RPMI8226 (cell line): Measurements from ENCODE around the gene PARD6G.
"Not testable (repeated sequence)": the region's sequence is repeated elsewhere in the genome, so short reads cannot be mapped to it uniquely, and the experiment has no call there.

ENCODE experiments used
- DNase-seq: peaks from one replicate; pipeline ENCODE4 v3.0.0-alpha.2; 2015

Gene PARD6G

DNA sequence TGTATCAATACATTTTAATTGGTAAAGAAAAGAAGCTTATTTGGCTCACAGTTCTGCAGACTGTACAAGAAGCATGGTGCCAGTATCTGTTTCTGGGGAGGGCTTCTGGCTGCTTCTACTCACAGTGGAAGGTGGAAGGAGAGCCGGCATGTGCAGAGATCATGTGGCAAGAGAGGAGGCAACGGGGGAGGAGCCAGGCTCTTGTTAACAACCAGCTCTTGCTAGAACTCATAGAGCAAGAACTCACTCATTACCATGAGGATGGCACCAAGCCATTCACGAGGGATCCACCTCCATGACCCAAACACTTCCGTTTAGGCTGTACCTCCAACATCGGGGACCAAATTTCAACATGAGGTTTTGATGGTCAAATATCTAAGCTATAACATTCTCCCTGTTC is 7.5 kb downstream of the PARD6G start:
- no peak for DNase-seq

DNA sequence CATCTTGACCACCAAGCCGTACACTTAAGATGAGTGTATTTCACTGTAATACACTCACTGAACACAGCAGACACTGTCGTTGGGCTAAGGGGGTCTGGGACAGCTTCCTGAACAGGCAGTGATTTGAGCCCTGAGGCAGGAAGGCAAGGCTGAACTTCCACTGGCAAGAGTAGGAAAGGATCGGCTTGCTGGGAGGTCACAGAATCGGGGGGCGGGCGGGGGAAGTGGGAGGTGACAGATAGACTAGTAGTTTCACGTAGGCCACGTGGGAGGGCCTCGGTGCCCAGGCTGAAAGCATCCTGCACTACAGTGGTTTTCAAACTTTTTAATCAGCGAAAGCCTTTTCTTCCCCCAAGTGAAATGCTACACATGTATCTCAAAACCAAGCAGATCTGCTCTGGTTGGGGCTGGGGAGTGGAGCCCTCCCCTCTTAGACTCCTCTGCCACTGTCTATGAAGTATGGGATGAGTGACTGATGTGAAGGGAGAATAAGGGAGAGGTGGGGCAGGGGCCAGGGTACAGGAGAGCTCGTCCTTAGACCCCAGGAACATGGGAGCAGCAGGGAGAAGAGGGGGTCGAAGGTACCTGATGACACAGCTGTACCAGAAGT is 8.6 kb downstream of the PARD6G start:
- DNase-seq: no peak

DNA sequence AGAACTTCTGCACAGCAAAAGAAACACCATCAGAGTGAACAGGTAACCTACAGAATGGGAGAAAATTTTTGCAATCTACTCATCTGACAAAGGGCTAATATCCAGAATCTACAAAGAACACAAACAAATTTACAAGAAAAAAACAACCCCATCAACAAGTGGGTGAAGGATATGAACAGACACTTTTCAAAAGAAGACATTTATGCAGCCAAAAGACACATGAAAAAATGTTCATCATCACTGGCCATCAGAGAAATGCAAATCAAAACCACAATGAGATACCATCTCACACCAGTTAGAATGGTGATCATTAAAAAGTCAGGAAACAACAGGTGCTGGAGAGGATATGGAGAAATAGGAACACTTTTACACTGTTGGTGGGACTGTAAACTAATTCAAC is 9.8 kb downstream of the PARD6G start:
- DNase-seq: not testable (repeated sequence)

DNA sequence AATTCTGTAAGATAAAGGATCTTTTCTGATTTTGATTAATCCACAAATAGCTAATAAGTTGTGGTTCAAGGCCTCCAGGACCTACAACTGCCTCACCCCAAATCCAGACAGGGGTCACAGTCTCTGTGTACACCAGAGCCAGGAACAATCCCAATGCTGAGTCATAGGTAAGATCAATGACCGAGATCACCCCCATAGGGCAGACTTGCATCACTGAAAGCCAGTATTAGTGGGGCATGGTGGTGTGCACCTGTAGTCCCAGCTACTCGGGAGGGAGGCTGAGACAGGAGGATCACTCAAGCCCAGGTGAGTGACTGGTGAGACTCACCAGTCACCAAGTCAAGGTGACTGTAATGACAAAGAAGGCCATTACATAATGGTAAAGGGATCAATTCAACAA is 12.9 kb downstream of the PARD6G start:
- no peak for DNase-seq

DNA sequence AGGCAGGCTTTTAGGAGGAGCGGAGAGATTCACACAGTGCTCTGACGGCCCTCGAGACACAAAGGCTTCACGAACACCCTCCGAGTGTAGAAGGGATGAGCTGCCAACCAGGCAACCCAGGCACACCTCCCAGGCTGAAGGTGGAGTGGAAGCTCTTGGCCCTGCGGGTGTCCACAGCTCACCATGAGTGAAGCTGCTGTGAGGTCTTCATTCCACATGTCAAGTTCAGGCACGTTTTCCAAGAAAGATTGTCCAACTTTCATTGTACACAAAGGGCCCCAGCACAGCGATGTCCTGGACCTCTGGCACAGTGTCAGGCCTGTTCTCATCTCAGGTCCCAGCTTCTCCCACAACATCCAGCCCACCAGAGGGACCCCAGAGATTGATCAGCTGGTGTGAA is 13.4 kb downstream of the PARD6G start:
- DNase-seq: no peak

DNA sequence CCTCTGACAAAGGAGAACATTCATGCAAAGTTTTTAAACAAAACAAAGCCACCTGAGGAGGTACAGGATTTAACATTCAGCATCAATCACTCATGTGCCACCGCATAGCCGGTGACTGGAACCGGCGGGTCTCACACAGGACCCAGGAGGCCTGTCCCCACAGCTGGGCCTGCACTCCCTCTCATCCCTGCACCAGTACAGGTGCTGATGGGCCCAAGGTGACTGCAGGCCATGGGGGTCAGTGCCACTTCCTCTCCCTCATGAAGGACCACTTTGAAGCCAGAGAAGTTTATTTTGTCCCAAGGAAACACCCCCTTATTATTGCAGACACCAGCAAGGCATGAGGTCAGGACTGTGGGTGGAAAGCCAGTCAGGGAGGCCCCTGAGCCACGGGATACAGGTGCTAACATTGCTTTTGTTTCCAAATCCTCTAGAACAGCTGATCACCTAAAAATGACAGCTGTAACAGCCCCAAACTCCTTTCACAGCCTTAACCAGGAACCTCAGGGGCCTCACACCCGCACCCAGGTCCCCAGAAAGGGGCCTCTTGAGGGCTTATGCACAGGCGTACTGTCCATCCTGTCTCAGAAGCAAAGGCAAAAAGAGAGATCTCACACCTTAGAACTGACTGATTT is 14.0 kb downstream of the PARD6G start:
- no peak for DNase-seq

DNA sequence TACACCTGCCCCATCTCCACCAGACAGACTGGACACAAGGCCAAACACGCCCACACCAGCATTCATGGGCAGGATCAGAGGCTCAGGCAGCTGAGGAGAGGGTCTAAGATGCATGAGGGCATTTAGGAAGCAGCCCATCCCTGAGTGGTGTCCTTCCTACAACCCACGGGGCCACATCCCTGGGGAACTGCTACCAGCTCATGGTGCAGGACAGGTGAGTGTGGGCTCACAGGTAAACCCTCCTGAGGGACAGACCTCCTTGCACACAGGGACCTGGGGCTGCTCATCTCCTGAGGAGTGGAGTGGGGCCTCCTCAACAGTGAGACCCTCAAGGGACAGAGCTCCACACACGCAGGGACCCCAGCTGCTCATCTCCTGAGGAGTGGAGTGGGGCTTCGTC is 14.6 kb downstream of the PARD6G start:
- no peak for DNase-seq

DNA sequence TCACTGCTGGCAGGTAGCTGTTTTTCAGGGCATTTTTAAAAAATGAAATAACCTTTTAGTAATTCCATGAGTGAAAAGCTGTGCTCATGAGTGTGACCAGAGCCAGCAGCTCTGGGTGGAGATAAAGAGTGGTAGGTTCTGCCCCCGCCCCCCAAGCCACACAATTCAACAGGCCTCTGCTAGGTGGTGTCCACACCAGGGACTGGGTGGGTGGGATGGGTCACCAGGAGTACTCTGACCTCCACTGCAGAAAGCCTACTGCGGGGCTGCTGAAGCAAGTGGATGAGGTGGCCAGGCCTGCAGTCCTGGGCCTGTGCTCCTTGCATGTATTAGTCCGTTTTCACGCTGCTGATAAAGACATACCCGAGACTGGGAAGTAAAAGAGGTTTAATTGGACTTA is 15.3 kb downstream of the PARD6G start:
- no peak for DNase-seq

DNA sequence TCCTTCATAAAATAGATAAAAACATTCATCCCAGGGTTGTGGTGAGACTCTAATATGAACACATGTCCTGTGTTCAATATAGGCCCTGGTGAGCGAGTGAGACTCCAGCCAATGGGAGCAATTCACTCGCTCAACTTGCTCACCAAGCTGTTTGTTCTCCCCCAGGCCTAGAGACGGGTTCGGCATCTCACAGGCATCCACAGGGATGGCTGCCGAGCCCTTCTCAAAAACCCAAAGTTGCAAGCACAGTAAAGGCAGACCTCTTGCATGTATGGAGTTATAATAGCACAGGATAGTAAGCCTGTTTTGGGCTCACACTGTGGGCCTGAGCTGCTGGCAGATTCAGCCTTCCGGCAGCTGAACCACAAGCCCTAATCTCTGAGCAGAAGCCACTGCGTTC is 15.7 kb downstream of the PARD6G start:
- DNase-seq: no peak

DNA sequence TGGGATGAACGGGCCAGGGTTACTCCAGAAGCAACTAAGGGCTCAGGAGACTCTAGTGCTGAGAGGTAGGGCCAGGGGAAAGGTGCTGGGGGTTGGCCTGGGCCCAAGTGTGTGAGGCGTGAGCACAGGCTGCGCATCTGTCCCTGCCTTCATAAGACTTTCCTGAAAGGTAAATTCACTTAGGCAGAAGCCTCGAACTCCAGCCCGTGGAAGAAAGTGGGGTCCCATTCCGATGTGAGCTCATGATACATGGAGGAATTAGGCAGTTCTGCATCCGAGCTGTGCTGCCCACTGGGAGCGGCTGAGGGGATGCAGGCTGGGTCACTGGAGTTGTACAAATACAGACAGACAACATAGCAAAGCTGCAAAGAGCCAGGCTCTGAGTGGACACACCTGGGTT is 16.2 kb downstream of the PARD6G start:
- no peak for DNase-seq

DNA sequence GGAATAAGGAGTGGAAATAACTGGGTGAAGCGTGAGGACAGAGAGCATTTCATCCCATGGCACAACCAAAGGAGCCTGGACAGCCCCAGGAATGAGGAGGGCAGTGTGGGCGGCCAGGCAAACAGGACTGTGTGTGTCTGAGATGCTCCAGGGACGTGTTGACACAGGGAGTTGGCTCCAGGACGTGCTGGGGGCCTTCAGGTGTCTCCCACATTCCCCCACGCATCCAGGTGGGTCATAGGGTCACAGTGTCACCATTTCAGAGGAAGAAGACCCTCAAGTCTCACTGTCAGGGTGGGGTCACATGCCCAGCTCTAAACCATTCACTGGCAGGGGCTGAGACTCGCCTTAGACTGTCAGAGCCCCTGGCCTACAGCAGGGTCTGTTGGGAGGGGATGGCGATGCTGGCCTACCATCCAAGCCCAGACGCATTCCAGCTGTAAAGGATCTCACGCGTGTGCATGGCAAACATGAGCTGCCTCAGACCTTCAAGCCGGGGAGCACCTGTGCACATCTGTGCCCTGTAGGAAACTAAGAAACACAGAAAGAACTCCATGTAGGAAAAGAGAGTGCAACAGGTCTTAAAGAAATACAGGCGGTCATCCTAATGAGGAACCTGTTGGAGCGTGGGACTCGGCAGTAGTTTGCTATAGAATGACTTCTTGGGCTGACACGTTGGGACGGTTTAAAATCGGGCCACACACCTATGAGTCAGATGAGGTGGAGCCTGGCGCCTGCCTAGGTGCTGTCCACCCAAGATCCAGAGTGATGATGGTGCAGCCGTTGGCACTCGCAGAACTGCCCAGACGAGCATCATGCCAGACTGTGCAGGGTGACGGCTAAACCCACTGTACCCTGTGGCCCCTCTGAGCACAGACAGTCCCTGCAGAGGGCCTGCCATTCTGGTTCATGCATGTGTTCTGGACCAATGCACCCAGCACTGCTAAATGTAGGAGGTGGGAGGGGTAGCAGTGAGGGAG is 17.3 kb downstream of the PARD6G start:
- DNase-seq: no peak

DNA sequence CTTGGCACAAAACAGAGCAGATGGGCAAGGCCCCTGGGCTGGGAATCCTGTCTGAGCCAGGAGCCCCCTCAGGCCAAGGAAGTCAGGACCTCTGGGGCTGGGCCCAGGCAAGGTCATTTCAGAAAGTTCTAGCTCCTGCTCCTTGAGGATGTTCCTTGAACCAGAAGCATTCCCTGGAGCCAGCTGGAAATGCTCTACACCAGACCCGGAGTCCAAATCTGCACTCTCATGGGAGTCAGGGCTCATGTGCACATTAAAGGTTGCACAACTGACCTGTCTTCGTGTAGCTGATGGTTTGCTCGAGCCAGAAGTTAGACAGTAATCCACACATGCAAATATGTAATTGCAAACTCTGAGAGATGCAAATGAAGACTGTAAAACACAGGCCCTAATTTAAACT is 18.0 kb downstream of the PARD6G start:
- DNase-seq: no peak

DNA sequence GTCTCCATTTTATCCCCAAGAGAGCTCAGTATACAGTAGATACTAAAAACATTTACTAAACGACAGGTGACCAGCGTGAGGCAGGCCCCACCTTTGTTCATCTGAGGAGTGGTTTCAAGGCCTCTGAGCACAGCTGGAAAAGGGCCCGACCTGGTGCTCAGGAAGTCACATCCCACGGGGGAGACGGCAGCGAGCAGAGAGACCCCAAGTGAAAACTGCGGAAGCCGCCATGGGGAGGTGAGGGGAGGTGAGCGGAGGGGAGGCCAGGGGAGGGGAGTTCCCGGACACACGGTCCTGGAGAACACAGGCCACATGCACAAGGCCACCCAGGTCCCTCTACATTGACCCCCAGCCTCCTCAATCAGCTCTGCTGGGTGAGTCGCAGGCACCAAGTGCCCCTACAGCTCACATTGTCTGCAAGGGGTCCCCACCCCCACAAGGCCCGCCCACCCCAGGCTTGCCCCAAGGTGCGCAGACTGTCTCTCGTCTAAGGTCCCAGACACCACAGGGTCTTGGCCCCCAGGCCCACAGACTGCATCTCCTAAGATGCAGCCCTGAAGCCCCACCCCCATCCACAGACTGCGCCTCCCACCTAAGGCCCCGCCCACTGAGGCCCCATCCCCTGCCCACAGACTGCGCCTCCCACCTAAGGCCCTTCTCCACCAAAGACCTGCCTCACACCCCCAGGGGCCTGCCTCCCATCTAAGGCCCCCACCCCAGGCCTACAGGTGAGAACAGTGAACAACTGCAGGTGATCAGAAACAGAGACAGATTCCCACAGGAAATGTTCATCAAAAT is 19.1 kb downstream of the PARD6G start:
- DNase-seq: no peak

DNA sequence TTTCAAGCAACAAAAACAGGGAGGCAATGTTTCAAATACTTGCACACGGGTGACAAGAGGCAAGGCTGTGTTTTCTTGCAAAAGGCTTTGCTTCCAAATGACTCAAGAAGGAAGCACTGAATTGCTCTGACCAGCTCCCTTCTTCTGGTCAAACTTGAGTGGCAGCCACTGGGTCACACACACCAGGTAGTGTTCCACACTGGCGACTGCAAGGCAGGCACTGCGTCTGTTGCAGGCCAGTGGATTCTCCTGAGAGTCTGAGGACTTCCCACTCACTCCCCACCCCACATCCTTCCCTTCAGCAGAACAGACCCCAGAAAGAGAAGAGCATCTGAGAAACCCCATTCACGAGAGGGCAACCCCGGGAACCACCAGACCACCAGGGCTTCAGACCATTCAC is 19.8 kb downstream of the PARD6G start:
- DNase-seq: no peak

DNA sequence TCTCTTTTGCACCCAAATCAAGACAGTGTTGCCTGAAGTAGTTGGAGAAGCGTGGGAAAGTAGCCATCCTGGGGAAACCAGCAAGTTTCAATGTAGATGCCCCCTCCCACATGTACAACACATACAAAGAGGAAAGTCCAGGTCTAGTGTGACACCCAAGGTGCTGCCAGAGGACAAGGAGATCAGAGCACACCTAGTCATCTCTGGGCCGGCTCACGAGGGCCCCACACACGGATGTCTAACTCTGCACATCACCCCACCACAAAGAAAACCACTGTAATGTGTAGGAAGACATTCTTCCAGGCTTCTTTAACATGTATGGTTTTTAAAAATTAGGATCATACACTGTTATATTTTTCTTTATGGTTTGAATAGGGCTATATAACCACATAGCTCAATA is 21.6 kb downstream of the PARD6G start:
- no peak for DNase-seq

DNA sequence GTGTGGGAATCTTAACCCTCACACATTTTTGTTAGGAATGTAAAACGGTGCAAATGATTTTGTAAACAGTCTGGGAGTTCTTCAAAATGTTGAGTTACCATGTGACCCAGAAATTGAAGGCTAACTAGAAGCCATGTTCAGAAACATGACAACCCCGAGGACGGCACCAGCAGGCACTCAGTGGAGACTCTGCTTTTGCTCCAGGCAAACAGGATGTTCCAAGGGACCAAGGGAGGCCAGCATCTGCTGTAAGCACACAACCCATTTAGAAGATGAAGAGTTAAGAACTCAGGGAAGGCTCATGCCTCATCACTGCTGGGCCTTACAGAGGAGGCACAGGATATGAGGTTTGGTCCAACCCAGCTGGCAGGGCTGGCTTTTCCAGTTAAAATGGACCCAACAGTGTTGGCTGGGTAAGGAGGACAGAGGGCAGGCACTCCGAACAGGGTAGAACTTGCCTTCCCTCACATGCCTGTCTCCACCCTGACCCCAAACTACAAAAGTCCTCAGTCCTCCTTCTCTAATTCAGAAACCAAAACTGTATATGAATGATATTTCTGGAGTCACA is 23.6 kb downstream of the PARD6G start:
- no peak for DNase-seq

DNA sequence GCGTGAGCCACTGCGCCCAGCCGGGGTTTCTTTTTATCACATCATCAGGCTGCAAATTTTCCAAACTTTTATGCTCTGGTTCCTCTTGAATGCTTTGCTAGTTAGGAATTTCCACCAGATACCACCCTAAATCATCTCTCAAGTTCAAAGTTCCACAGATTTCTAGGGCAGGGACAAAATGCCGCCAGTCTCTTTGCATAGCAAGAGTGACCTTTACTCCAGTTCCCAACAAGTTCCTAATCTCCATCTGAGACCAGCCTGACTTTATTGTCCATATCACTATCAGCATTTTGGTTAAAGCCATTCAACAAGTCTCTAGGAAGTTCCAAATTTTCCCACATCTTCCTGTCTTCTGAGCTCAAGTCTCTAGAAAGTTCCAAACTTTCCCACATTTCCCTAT is 27.8 kb downstream of the PARD6G start:
- DNase-seq: not testable (repeated sequence)

DNA sequence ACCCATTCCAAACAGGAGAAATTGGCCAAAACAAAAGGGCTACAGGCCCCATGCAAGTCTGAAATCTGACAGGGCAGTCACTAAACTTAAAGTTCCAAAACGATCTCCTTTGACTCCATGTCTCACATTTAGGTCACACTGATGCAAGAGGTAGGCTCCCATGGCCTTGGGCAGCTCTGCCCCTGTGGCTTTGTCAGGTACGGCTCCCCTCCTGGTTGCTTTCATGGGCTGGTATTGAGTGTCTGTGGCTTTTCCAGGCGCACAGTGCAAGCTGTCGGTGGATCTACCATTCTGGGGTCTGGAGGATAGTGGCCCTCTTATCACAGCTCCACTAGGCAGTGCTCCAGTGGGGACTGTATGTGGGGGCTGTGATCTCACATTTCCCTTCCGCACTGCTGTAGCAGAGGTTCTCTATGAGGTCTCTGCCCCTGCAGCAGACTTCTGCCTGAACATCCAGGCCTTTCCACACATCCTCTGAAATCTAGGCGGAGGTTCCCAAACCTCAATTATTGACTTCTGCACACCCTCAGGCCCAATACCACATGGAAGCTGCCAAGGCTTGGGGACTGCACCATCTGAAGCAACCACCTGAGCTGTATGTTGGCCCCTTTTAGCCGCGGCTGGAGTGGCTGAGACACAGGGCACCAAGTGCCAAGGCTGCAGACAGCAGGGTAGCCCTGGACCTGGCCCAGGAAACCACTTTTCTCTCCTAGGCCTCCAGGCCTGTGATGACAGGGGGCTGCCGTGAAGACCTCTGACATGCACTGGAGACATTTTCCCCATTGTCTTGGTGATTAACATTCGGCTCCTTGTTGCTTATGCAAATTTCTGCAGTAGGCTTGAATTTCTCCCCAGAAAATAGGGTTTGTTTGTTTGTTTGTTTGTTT is 28.7 kb downstream of the PARD6G start:
- no peak for DNase-seq

DNA sequence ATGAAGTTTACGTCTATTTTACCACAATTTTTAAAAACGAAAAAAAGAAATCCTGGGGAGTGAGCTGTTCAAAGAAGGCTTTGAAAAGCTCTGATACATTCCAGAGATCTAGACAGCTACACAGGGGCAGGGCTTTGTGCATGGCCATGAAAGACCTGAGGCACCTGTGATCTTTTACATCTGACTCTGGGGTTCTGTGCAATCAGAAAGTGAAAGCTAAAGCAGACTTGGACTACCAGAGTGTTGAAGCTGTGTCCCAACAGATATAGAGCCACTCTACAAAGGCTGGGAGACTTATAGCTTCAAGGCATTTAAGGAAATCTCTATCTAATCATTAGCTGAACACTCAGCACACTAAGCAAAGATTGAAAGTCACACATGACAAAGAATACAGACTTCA is 34.1 kb downstream of the PARD6G start:
- no peak for DNase-seq

DNA sequence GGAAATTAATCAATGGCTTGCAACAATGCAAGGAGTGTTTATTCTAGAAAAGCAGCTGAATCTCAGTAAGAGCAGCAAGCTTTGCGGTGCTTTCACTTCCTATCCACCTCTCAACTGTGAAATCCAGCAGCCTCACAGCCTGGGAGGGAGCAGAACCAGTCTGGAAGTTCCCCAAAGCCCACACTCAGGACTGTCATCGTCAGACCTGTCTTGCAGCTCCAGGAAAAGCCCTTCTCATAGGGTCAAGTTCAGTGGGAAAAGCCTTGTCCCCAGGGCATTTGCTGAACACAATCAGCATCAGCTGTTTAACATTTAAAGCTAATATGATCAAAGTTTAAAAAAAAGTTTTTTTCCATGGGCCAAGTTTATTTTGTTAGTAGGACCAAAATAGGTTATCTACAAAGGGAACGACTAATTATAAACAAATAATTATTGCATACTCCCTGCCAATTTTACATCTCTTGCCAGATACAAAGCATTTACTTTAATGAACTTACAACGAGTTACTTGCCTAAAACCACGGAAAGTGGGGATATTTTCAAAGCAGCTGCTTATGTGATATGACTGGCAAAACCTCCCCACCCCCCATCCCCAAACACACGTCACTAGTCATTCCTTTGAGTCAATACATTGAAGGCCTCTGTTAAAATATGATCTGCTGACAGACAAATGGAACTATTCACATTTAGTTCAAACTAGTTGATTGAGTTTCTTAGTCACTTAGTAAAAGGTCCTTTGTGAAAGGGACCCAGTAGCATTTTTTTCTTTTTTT is 36.8 kb downstream of the PARD6G start:
- DNase-seq: no peak

DNA sequence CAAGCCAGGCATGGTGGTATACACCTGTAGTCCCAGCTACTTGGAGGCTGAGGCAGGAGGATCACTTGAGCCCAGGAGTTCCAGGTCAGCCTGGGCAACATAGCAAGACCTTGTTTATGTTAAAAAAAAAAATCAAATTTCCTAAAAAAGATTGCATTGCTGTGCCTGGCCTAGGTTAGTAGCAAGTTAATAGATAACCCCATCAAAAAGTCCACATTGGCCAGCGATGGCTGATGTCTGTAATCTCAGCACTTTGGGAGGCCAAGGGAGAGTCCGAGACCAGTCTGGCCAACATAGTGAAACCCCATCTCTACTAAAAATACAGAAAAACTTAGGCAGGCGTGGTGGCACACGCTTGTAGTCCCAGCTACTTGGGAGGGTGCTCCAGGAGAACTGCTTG is 38.7 kb downstream of the PARD6G start:
- no peak for DNase-seq
